ENCODE results near the gene FNDC3B. TPM values are rescaled to one million over a fixed set of nuclear protein-coding genes. Genes with fewer than 3 reads are reported as not detected.

The FNDC3B gene
- total and polyA plus RNA-seq, 4 donors = 23.3 to 74.2 (median 32.9) TPM

GRCh38 chr3:172129498-172129849 lies 90.1 kb downstream of the FNDC3B start:
- H3K4me1 ChIP-seq (ENCODE audit: control insufficient read depth in 4 of 4, insufficient read depth in 4 of 4, low read length in 3 of 4) = peaks cover 0 to 26% (median 23%) of the 10 kb centered on the region in 4 donors
- TF ChIP-seq HNF4A (conservative IDR thresholded peaks at IDR 0.05) (peak; percentile 37 to 65), SP1 (IDR thresholded peaks at IDR 0.05) (peak; percentile 28), HNF4G (IDR thresholded peaks at IDR 0.05) (peak; percentile 25), REST (IDR thresholded peaks at IDR 0.05) (no peak)

GRCh38 chr3:172129850-172130716 lies 90.7 kb downstream of the FNDC3B start:
- Histone ChIP-seq H3K9me3 (ENCODE audit: control insufficient read depth in 4 of 4, low read length in 3 of 4) (no peaks in the 10 kb centered on the region), H3K9ac (ENCODE audit: low read depth in 1 of 2, low read length in 2 of 2) (peak overlapping the region in 1 of 2 donors; percentile 15), H3K4me1 (ENCODE audit: control insufficient read depth in 4 of 4, insufficient read depth in 4 of 4, low read length in 3 of 4) (peaks cover 0 to 31% (median 23%) of the 10 kb centered on the region in 4 donors), H3K4me3 (ENCODE audit: low read depth in 1 of 3, low read length in 3 of 3) (no peak overlapping the region), H3K36me3 (ENCODE audit: control insufficient read depth in 4 of 4, insufficient read depth in 3 of 4, low read depth in 1 of 4, low read length in 3 of 4) (peaks cover 0 to 5% (median 2%) of the 10 kb centered on the region in 4 donors), H3K27ac (ENCODE audit: low read depth in 1 of 2, low read length in 2 of 2) (peak overlapping the region; percentile 86 to 89), H3K27me3 (ENCODE audit: control insufficient read depth in 4 of 4, insufficient read depth in 4 of 4, low read length in 3 of 4) (no peaks in the 10 kb centered on the region)
- DNase-seq (ENCODE audit: low spot score) = no peak
- WGBS = 40% methylated on average over 16 of the region's 16 CpGs
- TF ChIP-seq RAD21 (IDR thresholded peaks at IDR 0.05) (peak; percentile 26 to 29), HNF4A (conservative IDR thresholded peaks at IDR 0.05) (peak in 1 of 2 donors; percentile 55), RXRA (IDR thresholded peaks at IDR 0.05) (peak; percentile 71 to 90), ATF3 (IDR thresholded peaks at IDR 0.05) (peak; percentile 95), HNF4G (IDR thresholded peaks at IDR 0.05) (no peak), JUND (IDR thresholded peaks at IDR 0.05) (peak; percentile 96), MAX (IDR thresholded peaks at IDR 0.05) (no peak), SP1 (IDR thresholded peaks at IDR 0.05) (peak; percentile 12), ZBTB33 (IDR thresholded peaks at IDR 0.05) (no peak), FOXA2 (IDR thresholded peaks at IDR 0.05) (peak; percentile 77), CTCF (IDR thresholded peaks at IDR 0.05; ENCODE audit: low read depth, low read length, missing input control) (no peak), YY1 (IDR thresholded peaks at IDR 0.05) (peak; percentile 55), FOXA1 (IDR thresholded peaks at IDR 0.05) (peak; percentile 27)

More at GRCh38 chr3:172129498-172129849, 90.1 kb downstream of the FNDC3B start:
- Histone ChIP-seq H3K27ac (ENCODE audit: low read depth in 1 of 2, low read length in 2 of 2) (peak overlapping the region; percentile 86 to 89), H3K9me3 (ENCODE audit: control insufficient read depth in 4 of 4, low read length in 3 of 4) (no peaks in the 10 kb centered on the region), H3K27me3 (ENCODE audit: control insufficient read depth in 4 of 4, insufficient read depth in 4 of 4, low read length in 3 of 4) (no peaks in the 10 kb centered on the region), H3K36me3 (ENCODE audit: control insufficient read depth in 4 of 4, insufficient read depth in 3 of 4, low read depth in 1 of 4, low read length in 3 of 4) (peaks cover 0 to 5% (median 2%) of the 10 kb centered on the region in 4 donors), H3K9ac (ENCODE audit: low read depth in 1 of 2, low read length in 2 of 2) (no peak overlapping the region), H3K4me3 (ENCODE audit: low read depth in 1 of 3, low read length in 3 of 3) (no peak overlapping the region)
- no peak for DNase-seq (ENCODE audit: low spot score)
- 12% methylated on average over 1 of the region's 1 CpG for WGBS

Data from liver (tissue), 9 donors.